Rectal smooth muscle tissue (tissue), 1 donor: ENCODE data around the gene ACP3.

ENCODE experiments used
- H3K27ac ChIP-seq: one replicate; pipeline ENCODE4 v1.7.0; 2013; ENCODE audit warnings: low read depth, low read length, inconsistent platforms
- H3K27me3 ChIP-seq: one replicate; pipeline ENCODE4 v1.7.0; 2013; ENCODE audit warnings: low read length; ENCODE audit not compliant: control insufficient read depth, insufficient read depth
- H3K36me3 ChIP-seq: one replicate; pipeline ENCODE4 v1.7.0; 2013; ENCODE audit warnings: low read length; ENCODE audit not compliant: control insufficient read depth, insufficient read depth
- H3K4me1 ChIP-seq: one replicate; pipeline ENCODE4 v1.7.0; 2013; ENCODE audit warnings: low read length; ENCODE audit not compliant: control insufficient read depth, insufficient read depth
- H3K4me3 ChIP-seq: one replicate; pipeline ENCODE4 v1.7.0; 2013; ENCODE audit warnings: low read length
- H3K9ac ChIP-seq: one replicate; pipeline ENCODE4 v1.7.0; 2013; ENCODE audit warnings: low read length

Gene ACP3

GRCh38 chr3:132317229-132317948 lies at the start of gene ACP3:
TSS of gene ACP3 (plus strand) at chr3:132317407. CDS start at chr3:132317457, 50 bp downstream.
- Histone ChIP-seq H3K9ac (no peak within 1 kb of the TSS), H3K4me1 (peaks cover 3% of the 10 kb centered on the region), H3K27me3 (no peaks in the 10 kb centered on the region), H3K36me3 (no peaks in the 10 kb centered on the region), H3K27ac (no peak within 1 kb of the TSS), H3K4me3 (no peak within 1 kb of the TSS)

GRCh38 chr3:132268956-132269355 lies 48.3 kb upstream of the ACP3 start:
- H3K4me3 ChIP-seq: no peak overlapping the region
- H3K27me3 ChIP-seq: no peaks in the 10 kb centered on the region
- H3K4me1 ChIP-seq: no peaks in the 10 kb centered on the region
- H3K36me3 ChIP-seq: no peaks in the 10 kb centered on the region
- no peak overlapping the region for H3K27ac ChIP-seq
- H3K9ac ChIP-seq: no peak overlapping the region

GRCh38 chr3:132273036-132273435 lies 44.2 kb upstream of the ACP3 start:
- no peaks in the 10 kb centered on the region for H3K27me3 ChIP-seq
- H3K4me1 ChIP-seq: no peaks in the 10 kb centered on the region
- H3K36me3 ChIP-seq: no peaks in the 10 kb centered on the region
- no peak overlapping the region for H3K27ac ChIP-seq
- H3K4me3 ChIP-seq: no peak overlapping the region
- no peak overlapping the region for H3K9ac ChIP-seq

- H3K27me3 ChIP-seq: no peaks in the 10 kb centered on the region
- no peak overlapping the region for H3K27ac ChIP-seq
- H3K4me1 ChIP-seq: no peaks in the 10 kb centered on the region
- no peak overlapping the region for H3K4me3 ChIP-seq
- no peak overlapping the region for H3K9ac ChIP-seq
- no peaks in the 10 kb centered on the region for H3K36me3 ChIP-seq
Observed at GRCh38 chr3:132276228-132276906, 40.8 kb upstream of the ACP3 start.

- Histone ChIP-seq H3K36me3 (no peaks in the 10 kb centered on the region), H3K9ac (no peak overlapping the region), H3K27ac (no peak overlapping the region), H3K27me3 (no peaks in the 10 kb centered on the region), H3K4me1 (no peaks in the 10 kb centered on the region), H3K4me3 (no peak overlapping the region)
Observed at GRCh38 chr3:132279030-132279429, 38.2 kb upstream of the ACP3 start.

- H3K9ac ChIP-seq: no peak overlapping the region
- H3K36me3 ChIP-seq: no peaks in the 10 kb centered on the region
- no peaks in the 10 kb centered on the region for H3K4me1 ChIP-seq
- no peak overlapping the region for H3K4me3 ChIP-seq
- H3K27ac ChIP-seq: no peak overlapping the region
- no peaks in the 10 kb centered on the region for H3K27me3 ChIP-seq
Observed at GRCh38 chr3:132283440-132283839, 33.8 kb upstream of the ACP3 start.

- Histone ChIP-seq H3K9ac (no peak overlapping the region), H3K4me3 (no peak overlapping the region), H3K27me3 (no peaks in the 10 kb centered on the region), H3K4me1 (no peaks in the 10 kb centered on the region), H3K36me3 (no peaks in the 10 kb centered on the region), H3K27ac (no peak overlapping the region)
Observed at GRCh38 chr3:132283916-132284405, 33.2 kb upstream of the ACP3 start.

GRCh38 chr3:132284781-132285619 lies 32.2 kb upstream of the ACP3 start:
- Histone ChIP-seq H3K9ac (no peak overlapping the region), H3K27ac (no peak overlapping the region), H3K4me1 (no peaks in the 10 kb centered on the region), H3K36me3 (no peaks in the 10 kb centered on the region), H3K4me3 (no peak overlapping the region), H3K27me3 (no peaks in the 10 kb centered on the region)

- Histone ChIP-seq H3K4me3 (no peak overlapping the region), H3K36me3 (no peaks in the 10 kb centered on the region), H3K27ac (no peak overlapping the region)
Observed at GRCh38 chr3:132285620-132285945, 31.6 kb upstream of the ACP3 start.

GRCh38 chr3:132286035-132286434 lies 31.2 kb upstream of the ACP3 start:
- Histone ChIP-seq H3K9ac (no peak overlapping the region), H3K27me3 (no peaks in the 10 kb centered on the region), H3K4me3 (no peak overlapping the region), H3K27ac (no peak overlapping the region), H3K36me3 (no peaks in the 10 kb centered on the region), H3K4me1 (no peaks in the 10 kb centered on the region)

More at GRCh38 chr3:132285620-132285945, 31.6 kb upstream of the ACP3 start:
- no peak overlapping the region for H3K9ac ChIP-seq
- no peaks in the 10 kb centered on the region for H3K4me1 ChIP-seq
- H3K27me3 ChIP-seq: no peaks in the 10 kb centered on the region

- Histone ChIP-seq H3K9ac (no peak overlapping the region), H3K36me3 (no peaks in the 10 kb centered on the region), H3K27me3 (no peaks in the 10 kb centered on the region), H3K27ac (no peak overlapping the region), H3K4me3 (no peak overlapping the region), H3K4me1 (no peaks in the 10 kb centered on the region)
Observed at GRCh38 chr3:132288357-132288756, 28.9 kb upstream of the ACP3 start.

GRCh38 chr3:132289316-132289715 lies 27.9 kb upstream of the ACP3 start:
- no peaks in the 10 kb centered on the region for H3K27me3 ChIP-seq
- no peak overlapping the region for H3K27ac ChIP-seq
- no peak overlapping the region for H3K4me3 ChIP-seq
- H3K4me1 ChIP-seq: no peaks in the 10 kb centered on the region
- H3K36me3 ChIP-seq: no peaks in the 10 kb centered on the region
- H3K9ac ChIP-seq: no peak overlapping the region
